T-helper 17 cell (primary cell): ENCODE measurements around the gene B4GALNT4. TPM values are rescaled to one million over a fixed set of nuclear protein-coding genes. Genes with fewer than 3 reads are reported as not detected.
A peak's percentile ranks its signal among the peaks of the same experiment; 100 is the strongest.
"Not testable (repeated sequence)": the region's sequence is repeated elsewhere in the genome, so short reads cannot be mapped to it uniquely, and the experiment has no call there.

Experiments
- ATAC-seq: fragments of 150-1000 bp; cut with Tn5 transposase; 2 replicates; pipeline ENCODE4 v1.10.0; 2021; ENCODE audit warnings: mild to moderate bottlenecking, moderate library complexity
- DNase-seq, 3 donors: peaks; one replicate each; pipeline versions ENCODE4 v3.0.0 to v3.0.0-alpha.2; 2020 to 2021
- H3K9me3 ChIP-seq: one replicate; pipeline ENCODE4 v1.7.0; 2013; ENCODE audit warnings: low read length, mild to moderate bottlenecking; ENCODE audit not compliant: control insufficient read depth, poor library complexity, severe bottlenecking
- H3K27ac Mint-ChIP-seq: one replicate; pipeline ENCODE4 v1.8.0; 2022; ENCODE audit warnings: mild to moderate bottlenecking, moderate library complexity, mixed read lengths
- H3K27me3 Mint-ChIP-seq: one replicate; pipeline ENCODE4 v1.8.0; 2022; ENCODE audit warnings: mixed read lengths
- H3K36me3 Mint-ChIP-seq: one replicate; pipeline ENCODE4 v1.8.0; 2022; ENCODE audit warnings: low read depth, mixed read lengths
- H3K4me1 Mint-ChIP-seq: one replicate; pipeline ENCODE4 v1.8.0; 2022; ENCODE audit warnings: mild to moderate bottlenecking, mixed read lengths
- H3K4me3 Mint-ChIP-seq: one replicate; pipeline ENCODE4 v1.8.0; 2022; ENCODE audit warnings: mild to moderate bottlenecking, moderate library complexity, mixed read lengths
- total RNA-seq, 4 donors: library from RNA in 2 of 4; stranded (reverse) in 2 of 4; gene quantifications; one replicate each; pipeline ENCODE4 v1.2.3 and lab custom pipeline; 2022 to 2026

Gene B4GALNT4
- total RNA-seq, 2 donors from 2014 or later, result 6.0 to 8.6 TPM

- no peak for ATAC-seq
- Mint-ChIP-seq H3K4me3 (no peak overlapping the region), H3K4me1 (peaks cover 9% of the 10 kb centered on the region), H3K36me3 (no peaks in the 10 kb centered on the region), H3K27me3 (no peaks in the 10 kb centered on the region), H3K27ac (peak overlapping the region; percentile 14)
- no peaks in the 10 kb centered on the region for H3K9me3 ChIP-seq
- no peak for DNase-seq
These were observed 27.0 kb upstream of the B4GALNT4 start for GRCh38 chr11:342328-342727.

GRCh38 chr11:344836-345578, 24.3 kb upstream of the B4GALNT4 start:
- DNase-seq (no peak), ATAC-seq (no peak)
- Mint-ChIP-seq H3K4me3 (no peak overlapping the region), H3K27me3 (no peaks in the 10 kb centered on the region), H3K36me3 (no peaks in the 10 kb centered on the region), H3K27ac (no peak overlapping the region), H3K4me1 (peaks cover 9% of the 10 kb centered on the region)
- H3K9me3 ChIP-seq, result no peaks in the 10 kb centered on the region

- DNase-seq (no peak), ATAC-seq (no peak)
- Mint-ChIP-seq H3K4me1 (peaks cover 6% of the 10 kb centered on the region), H3K36me3 (no peaks in the 10 kb centered on the region), H3K27ac (no peak overlapping the region), H3K4me3 (no peak overlapping the region), H3K27me3 (no peaks in the 10 kb centered on the region)
- H3K9me3 ChIP-seq, result no peaks in the 10 kb centered on the region
These were observed 22.8 kb upstream of the B4GALNT4 start for GRCh38 chr11:346529-346928.

GRCh38 chr11:349270-349954, 19.9 kb upstream of the B4GALNT4 start:
- not testable (repeated sequence) for H3K27ac Mint-ChIP-seq, H3K4me1 Mint-ChIP-seq, H3K9me3 ChIP-seq, H3K4me3 Mint-ChIP-seq, H3K27me3 Mint-ChIP-seq, ATAC-seq, DNase-seq, H3K36me3 Mint-ChIP-seq

- not testable (repeated sequence) for H3K9me3 ChIP-seq, ATAC-seq, H3K4me3 Mint-ChIP-seq, H3K27ac Mint-ChIP-seq, H3K27me3 Mint-ChIP-seq, DNase-seq, H3K36me3 Mint-ChIP-seq
- peaks cover 12% of the 10 kb centered on the region for H3K4me1 Mint-ChIP-seq
These were observed 19.1 kb upstream of the B4GALNT4 start for GRCh38 chr11:350033-350722.

GRCh38 chr11:350723-351255, 18.5 kb upstream of the B4GALNT4 start:
- no peak for DNase-seq
- peaks cover 13% of the 10 kb centered on the region for H3K4me1 Mint-ChIP-seq
- no peaks in the 10 kb centered on the region for H3K9me3 ChIP-seq
- H3K27ac Mint-ChIP-seq, result no peak overlapping the region
- no peak for ATAC-seq
- H3K27me3 Mint-ChIP-seq, result no peaks in the 10 kb centered on the region
- no peaks in the 10 kb centered on the region for H3K36me3 Mint-ChIP-seq
- H3K4me3 Mint-ChIP-seq, result no peak overlapping the region

- Mint-ChIP-seq H3K4me1 (peaks cover 13% of the 10 kb centered on the region), H3K27me3 (no peaks in the 10 kb centered on the region), H3K36me3 (no peaks in the 10 kb centered on the region), H3K4me3 (no peak overlapping the region), H3K27ac (no peak overlapping the region)
- no peaks in the 10 kb centered on the region for H3K9me3 ChIP-seq
- DNase-seq (no peak), ATAC-seq (no peak)
These were observed 17.9 kb upstream of the B4GALNT4 start for GRCh38 chr11:351411-351810.

GRCh38 chr11:352456-353031, 16.8 kb upstream of the B4GALNT4 start:
- no peak overlapping the region for H3K4me3 Mint-ChIP-seq
- H3K9me3 ChIP-seq, result no peaks in the 10 kb centered on the region
- H3K36me3 Mint-ChIP-seq, result no peaks in the 10 kb centered on the region
- peaks cover 13% of the 10 kb centered on the region for H3K4me1 Mint-ChIP-seq
- ATAC-seq (no peak), DNase-seq (no peak)
- peak overlapping the region; percentile 8 for H3K27ac Mint-ChIP-seq
- H3K27me3 Mint-ChIP-seq, result no peaks in the 10 kb centered on the region

- no peak overlapping the region for H3K4me3 Mint-ChIP-seq
- H3K27me3 Mint-ChIP-seq, result no peaks in the 10 kb centered on the region
- H3K9me3 ChIP-seq, result no peaks in the 10 kb centered on the region
- peak overlapping the region; percentile 8 for H3K27ac Mint-ChIP-seq
- H3K36me3 Mint-ChIP-seq, result no peaks in the 10 kb centered on the region
- H3K4me1 Mint-ChIP-seq, result peaks cover 13% of the 10 kb centered on the region
- ATAC-seq (no peak), DNase-seq (no peak)
These were observed 16.0 kb upstream of the B4GALNT4 start for GRCh38 chr11:353179-353873.

- Mint-ChIP-seq H3K27me3 (no peaks in the 10 kb centered on the region), H3K36me3 (no peaks in the 10 kb centered on the region), H3K27ac (peak overlapping the region; percentile 77), H3K4me3 (peak overlapping the region; percentile 81), H3K4me1 (peaks cover 13% of the 10 kb centered on the region)
- no peaks in the 10 kb centered on the region for H3K9me3 ChIP-seq
- ATAC-seq (peak; percentile 78), DNase-seq (peak; percentile 69 to 79 (median 78))
These were observed 13.5 kb upstream of the B4GALNT4 start for GRCh38 chr11:355581-356458.

- Mint-ChIP-seq H3K27me3 (no peaks in the 10 kb centered on the region), H3K4me3 (no peak overlapping the region), H3K4me1 (peaks cover 11% of the 10 kb centered on the region), H3K27ac (no peak overlapping the region), H3K36me3 (no peaks in the 10 kb centered on the region)
- H3K9me3 ChIP-seq, result no peaks in the 10 kb centered on the region
- DNase-seq (no peak), ATAC-seq (no peak)
These were observed 12.7 kb upstream of the B4GALNT4 start for GRCh38 chr11:356610-357009.

GRCh38 chr11:357582-357981, 11.7 kb upstream of the B4GALNT4 start:
- no peaks in the 10 kb centered on the region for H3K9me3 ChIP-seq
- no peaks in the 10 kb centered on the region for H3K36me3 Mint-ChIP-seq
- H3K4me3 Mint-ChIP-seq, result no peak overlapping the region
- DNase-seq (no peak), ATAC-seq (no peak)
- H3K4me1 Mint-ChIP-seq, result peaks cover 11% of the 10 kb centered on the region
- H3K27me3 Mint-ChIP-seq, result no peaks in the 10 kb centered on the region
- no peak overlapping the region for H3K27ac Mint-ChIP-seq
